ENCODE results near the gene GAS7. TPM values are rescaled to one million over a fixed set of nuclear protein-coding genes. Genes with fewer than 3 reads are reported as not detected.

Gene GAS7
- total and polyA plus RNA-seq, 2 experiments from 2014 or later, result 25.8 to 27.3 TPM

GRCh38 chr17:10126276-10126615, 72.2 kb downstream of the GAS7 start:
- H3K4me2 ChIP-seq, result peak overlapping the region; percentile 64
- H3K27me3 ChIP-seq, result no peaks in the 10 kb centered on the region
- peak overlapping the region; percentile 97 for H3K27ac ChIP-seq
- no peaks in the 10 kb centered on the region for H4K20me1 ChIP-seq (ENCODE audit: insufficient read depth, poor library complexity, severe bottlenecking)
- no peaks in the 10 kb centered on the region for H3K9me2 ChIP-seq (replicated peaks; ENCODE audit: insufficient read depth)
- no peak overlapping the region for H3K4me3 ChIP-seq
- 80% methylated on average over 18 of the region's 18 CpGs for WGBS (ENCODE audit: low lambda C conversion rate, missing lambda C conversion rate)
- no peak for DNase-seq (ENCODE audit: low spot score)
- H3K79me2 ChIP-seq, result peaks cover 37% of the 10 kb centered on the region
- no peak overlapping the region for H2AFZ ChIP-seq
- no peak for TF ChIP-seq EZH2 (IDR thresholded peaks at IDR 0.05; ENCODE audit: borderline replicate concordance)
- no peak for TF ChIP-seq EZH2phosphoT487 (IDR thresholded peaks at IDR 0.05; ENCODE audit: low read depth, severe bottlenecking, unreplicated experiment)
- TF ChIP-seq CTCF (IDR thresholded peaks at IDR 0.05; ENCODE audit: poor library complexity), result no peak
- H3K4me1 ChIP-seq (ENCODE audit: insufficient read depth), result peaks cover 52% of the 10 kb centered on the region
- no peaks in the 10 kb centered on the region for H3K36me3 ChIP-seq (replicated peaks; ENCODE audit: insufficient read depth, low read depth)
- no peaks in the 10 kb centered on the region for H3K9me3 ChIP-seq (ENCODE audit: low read depth)

GRCh38 chr17:10125531-10126275, 72.7 kb downstream of the GAS7 start:
- no peaks in the 10 kb centered on the region for H3K36me3 ChIP-seq (replicated peaks; ENCODE audit: insufficient read depth, low read depth)
- no peaks in the 10 kb centered on the region for H3K27me3 ChIP-seq
- peak overlapping the region; percentile 64 for H3K4me2 ChIP-seq
- no peaks in the 10 kb centered on the region for H3K9me3 ChIP-seq (ENCODE audit: low read depth)
- peaks cover 52% of the 10 kb centered on the region for H3K4me1 ChIP-seq (ENCODE audit: insufficient read depth)
- H4K20me1 ChIP-seq (ENCODE audit: insufficient read depth, poor library complexity, severe bottlenecking), result no peaks in the 10 kb centered on the region
- H3K27ac ChIP-seq, result peak overlapping the region; percentile 97
- WGBS (ENCODE audit: low lambda C conversion rate, missing lambda C conversion rate), result 37% methylated on average over 11 of the region's 11 CpGs
- no peaks in the 10 kb centered on the region for H3K9me2 ChIP-seq (replicated peaks; ENCODE audit: insufficient read depth)
- H2AFZ ChIP-seq, result no peak overlapping the region
- no peak overlapping the region for H3K4me3 ChIP-seq
- DNase-seq (ENCODE audit: low spot score), result peak; percentile 70
- peaks cover 42% of the 10 kb centered on the region for H3K79me2 ChIP-seq
- TF ChIP-seq EZH2 (IDR thresholded peaks at IDR 0.05; ENCODE audit: borderline replicate concordance), result no peak
- TF ChIP-seq CTCF (IDR thresholded peaks at IDR 0.05; ENCODE audit: poor library complexity), result no peak
- no peak for TF ChIP-seq EZH2phosphoT487 (IDR thresholded peaks at IDR 0.05; ENCODE audit: low read depth, severe bottlenecking, unreplicated experiment)

- H3K27ac ChIP-seq, result no peak overlapping the region
- H3K79me2 ChIP-seq, result peaks cover 26% of the 10 kb centered on the region
- no peak for DNase-seq (ENCODE audit: low spot score)
- no peaks in the 10 kb centered on the region for H3K27me3 ChIP-seq
- H3K4me2 ChIP-seq, result no peak overlapping the region
- no peaks in the 10 kb centered on the region for H3K9me2 ChIP-seq (replicated peaks; ENCODE audit: insufficient read depth)
- H4K20me1 ChIP-seq (ENCODE audit: insufficient read depth, poor library complexity, severe bottlenecking), result no peaks in the 10 kb centered on the region
- 89% methylated on average over 2 of the region's 2 CpGs for WGBS (ENCODE audit: low lambda C conversion rate, missing lambda C conversion rate)
- H3K4me3 ChIP-seq, result no peak overlapping the region
- no peaks in the 10 kb centered on the region for H3K36me3 ChIP-seq (replicated peaks; ENCODE audit: insufficient read depth, low read depth)
- no peaks in the 10 kb centered on the region for H3K9me3 ChIP-seq (ENCODE audit: low read depth)
- peaks cover 62% of the 10 kb centered on the region for H3K4me1 ChIP-seq (ENCODE audit: insufficient read depth)
- no peak overlapping the region for H2AFZ ChIP-seq
- TF ChIP-seq EZH2phosphoT487 (IDR thresholded peaks at IDR 0.05; ENCODE audit: low read depth, severe bottlenecking, unreplicated experiment) (no peak), EZH2 (IDR thresholded peaks at IDR 0.05; ENCODE audit: borderline replicate concordance) (no peak), CTCF (IDR thresholded peaks at IDR 0.05; ENCODE audit: poor library complexity) (no peak)
Measured at GRCh38 chr17:10123093-10123492, 75.3 kb downstream of the GAS7 start.
